Left lung (tissue), 10 donors: ENCODE measurements around the gene GOT2. TPM values are rescaled to one million over a fixed set of nuclear protein-coding genes. Genes with fewer than 3 reads are reported as not detected.
"Not testable (repeated sequence)": the region's sequence is repeated elsewhere in the genome, so short reads cannot be mapped to it uniquely, and the experiment has no call there.

Source experiments
- ATAC-seq: fragments of 200-7000 bp; cut with Tn5 transposase; one replicate; pipeline ENCODE4 v1.9.1; 2020; ENCODE audit warnings: moderate library complexity
- DNase-seq, 4 donors: peaks; one replicate each; pipeline ENCODE4 v3.0.0-alpha.2; 2013 to 2020
- H3K27ac ChIP-seq, 2 donors: fragments of 200-600 bp; sonication (generic) in 1 of 2; one replicate each; pipeline versions ENCODE4 v1.5.0 to v1.8.0; 2020 to 2021
- H3K27me3 ChIP-seq, 2 donors: fragments of 200-600 bp; sonication (generic) in 1 of 2; one replicate each; pipeline versions ENCODE4 v1.5.0 to v1.8.0; 2020 to 2021
- H3K36me3 ChIP-seq, 2 donors: fragments of 200-600 bp; sonication (generic) in 1 of 2; one replicate each; pipeline versions ENCODE4 v1.5.0 to v1.8.0; 2020 to 2021
- H3K4me1 ChIP-seq, 2 donors: fragments of 200-600 bp; one replicate each; pipeline ENCODE4 v1.8.0; 2021
- H3K4me3 ChIP-seq, 2 donors: fragments of 200-600 bp; sonication (generic) in 1 of 2; one replicate each; pipeline versions ENCODE4 v1.5.0 to v1.8.0; 2020 to 2021; ENCODE audit warnings: mild to moderate bottlenecking in 1 of 2
- H3K9me3 ChIP-seq, 2 donors: fragments of 200-600 bp; sonication (generic) in 1 of 2; one replicate each; pipeline versions ENCODE4 v1.5.0 to v1.8.0; 2020 to 2021
- CTCF ChIP-seq, 2 donors: fragments of 200-600 bp; sonication (generic) in 1 of 2; IDR thresholded peaks; one replicate each; pipeline versions ENCODE4 v1.5.0 to v1.8.0; 2021; ENCODE audit warnings: antibody characterized with exemption in 2 of 2
- intact Hi-C, 2 donors: fragments of 100-400 bp; cut with DNase I; formaldehyde crosslinking; loops; one replicate each; pipeline versions ENCODE4 v1.11.2 to v1.14.2; 2022
- polyA plus RNA-seq, 6 donors: library from polyadenylated mRNA; unstranded; fragments of 120-200 nt; gene quantifications; one replicate each; pipeline ENCODE4 v1.2.1, GENCODE V29; 2013; ENCODE audit not compliant: insufficient read length in 6 of 6
- total RNA-seq, 2 donors: library from RNA; stranded (reverse); fragmentation: NEBNext Ultra II Directional; extraction: Animal tissue kit (Norgen Biotek cat#: 25700); gene quantifications; one replicate each; pipeline ENCODE4 v1.2.1, GENCODE V29; 2021
- donor health status: DM: no; HTN: yes; CAD: no.
- donor health status: DM: no; HTN: no; CAD: no.

GOT2 gene
- total and polyA plus RNA-seq, 8 donors = 51.9 to 70.5 (median 56.6) TPM

GRCh38 chr16:58741976-58742375 is 7.9 kb upstream of the GOT2 start:
- H3K27me3 ChIP-seq = no peaks in the 10 kb centered on the region
- H3K9me3 ChIP-seq = no peaks in the 10 kb centered on the region
- no peaks in the 10 kb centered on the region for H3K4me1 ChIP-seq
- intact Hi-C loops = no loop called here
- ATAC-seq = no peak
- no peak for DNase-seq
- no peak overlapping the region for H3K27ac ChIP-seq
- H3K4me3 ChIP-seq = no peak overlapping the region
- no peak for TF ChIP-seq CTCF (IDR thresholded peaks at IDR 0.05)
- no peaks in the 10 kb centered on the region for H3K36me3 ChIP-seq

- Histone ChIP-seq H3K4me3 (no peak overlapping the region), H3K27me3 (no peaks in the 10 kb centered on the region), H3K27ac (no peak overlapping the region), H3K36me3 (no peaks in the 10 kb centered on the region), H3K4me1 (no peaks in the 10 kb centered on the region), H3K9me3 (no peaks in the 10 kb centered on the region)
- no peak for DNase-seq
- no peak for TF ChIP-seq CTCF (IDR thresholded peaks at IDR 0.05)
- intact Hi-C loops = no loop called here
- ATAC-seq = no peak
Observed at GRCh38 chr16:58741166-58741565, 7.0 kb upstream of the GOT2 start.

GRCh38 chr16:58738672-58739296 is 4.7 kb upstream of the GOT2 start:
- TF ChIP-seq CTCF (IDR thresholded peaks at IDR 0.05) = no peak
- Histone ChIP-seq H3K9me3 (no peaks in the 10 kb centered on the region), H3K36me3 (no peaks in the 10 kb centered on the region), H3K4me3 (no peak overlapping the region), H3K27ac (no peak overlapping the region), H3K27me3 (no peaks in the 10 kb centered on the region), H3K4me1 (peaks cover 0 to 8% of the 10 kb centered on the region in 2 donors)
- DNase-seq (no peak), ATAC-seq (no peak)
- intact Hi-C loops = no loop called here

GRCh38 chr16:58736341-58736740 is 2.2 kb upstream of the GOT2 start:
- intact Hi-C loops, DNase-seq, H3K9me3 ChIP-seq, H3K27me3 ChIP-seq, ATAC-seq, H3K36me3 ChIP-seq, H3K27ac ChIP-seq, H3K4me3 ChIP-seq: not testable (repeated sequence)
- H3K4me1 ChIP-seq = peaks cover 13 to 24% of the 10 kb centered on the region in 2 donors

GRCh38 chr16:58734459-58734787 is 307 bp upstream of the GOT2 start:
- peak overlapping the region; percentile 65 to 74 for H3K27ac ChIP-seq
- no peak for TF ChIP-seq CTCF (IDR thresholded peaks at IDR 0.05)
- peak overlapping the region; percentile 86 to 98 for H3K4me3 ChIP-seq
- no peaks in the 10 kb centered on the region for H3K27me3 ChIP-seq
- ATAC-seq (no peak), DNase-seq (no peak)
- peaks cover 13 to 24% of the 10 kb centered on the region in 2 donors for H3K4me1 ChIP-seq
- no peaks in the 10 kb centered on the region for H3K36me3 ChIP-seq
- intact Hi-C loops = no loop called here
- H3K9me3 ChIP-seq = no peaks in the 10 kb centered on the region

- peak; percentile 22 for ATAC-seq
- peaks cover 13 to 24% of the 10 kb centered on the region in 2 donors for H3K4me1 ChIP-seq
- peak in 1 of 4 donors; percentile 2 for DNase-seq
- intact Hi-C loops = no loop called here
- TF ChIP-seq CTCF (IDR thresholded peaks at IDR 0.05) = no peak
- peak overlapping the region; percentile 65 to 74 for H3K27ac ChIP-seq
- H3K27me3 ChIP-seq = no peaks in the 10 kb centered on the region
- H3K9me3 ChIP-seq = no peaks in the 10 kb centered on the region
- peak overlapping the region; percentile 86 to 98 for H3K4me3 ChIP-seq
- no peaks in the 10 kb centered on the region for H3K36me3 ChIP-seq
Observed at GRCh38 chr16:58733248-58733670, 857 bp downstream of the GOT2 start.
